ENCODE results near the gene TRIOBP. TPM values are rescaled to one million over a fixed set of nuclear protein-coding genes. Genes with fewer than 3 reads are reported as not detected.

The TRIOBP gene
- total RNA-seq, 6 experiments from 2014 or later = 74.3 to 92.5 (median 91.6) TPM

GRCh38 chr22:37782340-37783168, 85.7 kb downstream of the TRIOBP start:
- H3K9me3 Mint-ChIP-seq = no peaks in the 10 kb centered on the region; the same call in 1 of the 2 replicates
- peak overlapping the region; percentile 62 for H3K4me3 Mint-ChIP-seq
- peaks cover 59% of the 10 kb centered on the region for H3K4me1 Mint-ChIP-seq (ENCODE audit: low read depth)
- peaks cover 10% of the 10 kb centered on the region for H3K27me3 Mint-ChIP-seq (ENCODE audit: insufficient read depth)
- DNase-seq = peak; percentile 85
- peaks cover 16% of the 10 kb centered on the region for H3K36me3 Mint-ChIP-seq (ENCODE audit: low read depth)
- peak overlapping the region; percentile 92 for H3K27ac Mint-ChIP-seq
- TF ChIP-seq CTCF (IDR thresholded peaks at IDR 0.05) = peak; percentile 70

GRCh38 chr22:37784829-37785495, 88.1 kb downstream of the TRIOBP start:
- Mint-ChIP-seq H3K27me3 (ENCODE audit: insufficient read depth) (peaks cover 3% of the 10 kb centered on the region; the same call in 1 of the 2 replicates), H3K9me3 (no peaks in the 10 kb centered on the region), H3K36me3 (ENCODE audit: low read depth) (peaks cover 4% of the 10 kb centered on the region; the same call in 1 of the 2 replicates), H3K4me1 (ENCODE audit: low read depth) (peaks cover 39% of the 10 kb centered on the region), H3K27ac (no peak overlapping the region), H3K4me3 (no peak overlapping the region)
- no peak for DNase-seq
- TF ChIP-seq CTCF (IDR thresholded peaks at IDR 0.05) = no peak

GRCh38 chr22:37790234-37790633, 93.4 kb downstream of the TRIOBP start:
- no peak overlapping the region for H3K4me3 Mint-ChIP-seq
- H3K27ac Mint-ChIP-seq = no peak overlapping the region
- DNase-seq = no peak
- H3K9me3 Mint-ChIP-seq = no peaks in the 10 kb centered on the region
- H3K36me3 Mint-ChIP-seq (ENCODE audit: low read depth) = no peaks in the 10 kb centered on the region
- no peak for TF ChIP-seq CTCF (IDR thresholded peaks at IDR 0.05)
- H3K4me1 Mint-ChIP-seq (ENCODE audit: low read depth) = peaks cover 6% of the 10 kb centered on the region
- 0 out of 2 replicates have a peak, but pooled peaks cover 2% of the 10 kb centered on the region for H3K27me3 Mint-ChIP-seq (ENCODE audit: insufficient read depth)

DNA sequence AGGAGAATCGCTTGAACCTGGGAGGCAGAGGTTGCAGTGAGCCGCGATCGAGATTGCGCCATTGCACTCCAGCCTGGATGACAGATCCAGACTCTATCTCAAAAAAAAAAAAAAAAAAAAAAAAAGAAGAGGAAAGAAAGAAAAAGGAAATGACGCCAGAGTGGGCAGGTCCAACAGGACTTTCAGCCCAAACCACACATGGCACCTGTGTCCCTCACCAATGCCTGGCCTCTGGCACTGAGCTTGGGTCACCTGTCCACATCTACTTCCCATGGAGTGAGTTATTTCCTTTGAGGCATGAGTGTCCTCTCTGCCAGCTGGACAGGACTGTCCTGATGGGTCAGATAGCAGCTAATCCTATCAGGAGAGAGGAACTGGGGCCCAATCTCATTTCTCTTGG, 95.6 kb downstream of the TRIOBP start:
- H3K4me1 Mint-ChIP-seq (ENCODE audit: low read depth) = peaks cover 6% of the 10 kb centered on the region
- no peaks in the 10 kb centered on the region for H3K36me3 Mint-ChIP-seq (ENCODE audit: low read depth)
- no peaks in the 10 kb centered on the region for H3K27me3 Mint-ChIP-seq (ENCODE audit: insufficient read depth)
- DNase-seq = no peak
- no peak for TF ChIP-seq CTCF (IDR thresholded peaks at IDR 0.05)
- no peak overlapping the region for H3K27ac Mint-ChIP-seq
- H3K4me3 Mint-ChIP-seq = no peak overlapping the region
- H3K9me3 Mint-ChIP-seq = no peaks in the 10 kb centered on the region

GRCh38 chr22:37794376-37794775, 97.5 kb downstream of the TRIOBP start:
- Mint-ChIP-seq H3K9me3 (no peaks in the 10 kb centered on the region), H3K36me3 (ENCODE audit: low read depth) (no peaks in the 10 kb centered on the region), H3K4me1 (ENCODE audit: low read depth) (peaks cover 6% of the 10 kb centered on the region), H3K27ac (no peak overlapping the region), H3K27me3 (ENCODE audit: insufficient read depth) (peaks cover 3% of the 10 kb centered on the region), H3K4me3 (no peak overlapping the region)
- no peak for TF ChIP-seq CTCF (IDR thresholded peaks at IDR 0.05)
- no peak for DNase-seq
